ENCODE results near the gene GAB4. TPM values are rescaled to one million over a fixed set of nuclear protein-coding genes. Genes with fewer than 3 reads are reported as not detected.

GAB4 gene
- not detected in 2 replicates for total RNA-seq
- long read RNA-seq: 0 reads

GRCh38 chr22:17007852-17008731, at the start of gene GAB4:
Gene GAB4 (minus strand): TSS chr22:17008222. CDS start chr22:17008114, 108 bp downstream.
- Mint-ChIP-seq H3K27me3 (ENCODE audit: unreplicated experiment) (no peaks in the 10 kb centered on the region), H3K27ac (ENCODE audit: unreplicated experiment) (no peak within 1 kb of the TSS), H3K36me3 (ENCODE audit: unreplicated experiment) (no peaks in the 10 kb centered on the region), H3K9me3 (ENCODE audit: unreplicated experiment) (peaks cover 37% of the 10 kb centered on the region), H3K4me1 (ENCODE audit: unreplicated experiment) (no peaks in the 10 kb centered on the region), H3K4me3 (ENCODE audit: unreplicated experiment) (no peak within 1 kb of the TSS)
- DNase-seq (ENCODE audit: extremely low spot score, unreplicated experiment): peak; percentile 84
- no peak for TF ChIP-seq CTCF (IDR thresholded peaks at IDR 0.05)

GRCh38 chr22:17056807-17057206, 48.8 kb upstream of the GAB4 start:
- Mint-ChIP-seq H3K4me1 (ENCODE audit: unreplicated experiment) (no peaks in the 10 kb centered on the region), H3K27ac (ENCODE audit: unreplicated experiment) (no peak overlapping the region), H3K4me3 (ENCODE audit: unreplicated experiment) (no peak overlapping the region), H3K27me3 (ENCODE audit: unreplicated experiment) (peaks cover 5% of the 10 kb centered on the region), H3K9me3 (ENCODE audit: unreplicated experiment) (no peaks in the 10 kb centered on the region), H3K36me3 (ENCODE audit: unreplicated experiment) (no peaks in the 10 kb centered on the region)
- TF ChIP-seq CTCF (IDR thresholded peaks at IDR 0.05): no peak
- DNase-seq (ENCODE audit: extremely low spot score, unreplicated experiment): no peak

- H3K27ac Mint-ChIP-seq (ENCODE audit: unreplicated experiment): no peak overlapping the region
- peaks cover 9% of the 10 kb centered on the region for H3K27me3 Mint-ChIP-seq (ENCODE audit: unreplicated experiment)
- no peaks in the 10 kb centered on the region for H3K9me3 Mint-ChIP-seq (ENCODE audit: unreplicated experiment)
- H3K36me3 Mint-ChIP-seq (ENCODE audit: unreplicated experiment): no peaks in the 10 kb centered on the region
- DNase-seq (ENCODE audit: extremely low spot score, unreplicated experiment): no peak
- no peaks in the 10 kb centered on the region for H3K4me1 Mint-ChIP-seq (ENCODE audit: unreplicated experiment)
- H3K4me3 Mint-ChIP-seq (ENCODE audit: unreplicated experiment): no peak overlapping the region
- TF ChIP-seq CTCF (IDR thresholded peaks at IDR 0.05): no peak
These were observed 48.0 kb upstream of the GAB4 start for GRCh38 chr22:17056058-17056457.

GRCh38 chr22:17047656-17048055, 39.6 kb upstream of the GAB4 start:
- H3K9me3 Mint-ChIP-seq (ENCODE audit: unreplicated experiment): no peaks in the 10 kb centered on the region
- no peak for DNase-seq (ENCODE audit: extremely low spot score, unreplicated experiment)
- H3K27me3 Mint-ChIP-seq (ENCODE audit: unreplicated experiment): peaks cover 10% of the 10 kb centered on the region
- no peak overlapping the region for H3K4me3 Mint-ChIP-seq (ENCODE audit: unreplicated experiment)
- no peak for TF ChIP-seq CTCF (IDR thresholded peaks at IDR 0.05)
- H3K36me3 Mint-ChIP-seq (ENCODE audit: unreplicated experiment): no peaks in the 10 kb centered on the region
- no peak overlapping the region for H3K27ac Mint-ChIP-seq (ENCODE audit: unreplicated experiment)
- no peaks in the 10 kb centered on the region for H3K4me1 Mint-ChIP-seq (ENCODE audit: unreplicated experiment)

- Mint-ChIP-seq H3K4me1 (ENCODE audit: unreplicated experiment) (no peaks in the 10 kb centered on the region), H3K4me3 (ENCODE audit: unreplicated experiment) (no peak overlapping the region), H3K27me3 (ENCODE audit: unreplicated experiment) (peaks cover 9% of the 10 kb centered on the region), H3K27ac (ENCODE audit: unreplicated experiment) (no peak overlapping the region), H3K9me3 (ENCODE audit: unreplicated experiment) (no peaks in the 10 kb centered on the region), H3K36me3 (ENCODE audit: unreplicated experiment) (no peaks in the 10 kb centered on the region)
- no peak for DNase-seq (ENCODE audit: extremely low spot score, unreplicated experiment)
- TF ChIP-seq CTCF (IDR thresholded peaks at IDR 0.05): no peak
These were observed 38.7 kb upstream of the GAB4 start for GRCh38 chr22:17046566-17047348.
